ENCODE measurements around the gene CFD. TPM values are rescaled to one million over a fixed set of nuclear protein-coding genes. Genes with fewer than 3 reads are reported as not detected.

CFD gene
- total RNA-seq, 1 donor from 2014 or later = not detected

DNA sequence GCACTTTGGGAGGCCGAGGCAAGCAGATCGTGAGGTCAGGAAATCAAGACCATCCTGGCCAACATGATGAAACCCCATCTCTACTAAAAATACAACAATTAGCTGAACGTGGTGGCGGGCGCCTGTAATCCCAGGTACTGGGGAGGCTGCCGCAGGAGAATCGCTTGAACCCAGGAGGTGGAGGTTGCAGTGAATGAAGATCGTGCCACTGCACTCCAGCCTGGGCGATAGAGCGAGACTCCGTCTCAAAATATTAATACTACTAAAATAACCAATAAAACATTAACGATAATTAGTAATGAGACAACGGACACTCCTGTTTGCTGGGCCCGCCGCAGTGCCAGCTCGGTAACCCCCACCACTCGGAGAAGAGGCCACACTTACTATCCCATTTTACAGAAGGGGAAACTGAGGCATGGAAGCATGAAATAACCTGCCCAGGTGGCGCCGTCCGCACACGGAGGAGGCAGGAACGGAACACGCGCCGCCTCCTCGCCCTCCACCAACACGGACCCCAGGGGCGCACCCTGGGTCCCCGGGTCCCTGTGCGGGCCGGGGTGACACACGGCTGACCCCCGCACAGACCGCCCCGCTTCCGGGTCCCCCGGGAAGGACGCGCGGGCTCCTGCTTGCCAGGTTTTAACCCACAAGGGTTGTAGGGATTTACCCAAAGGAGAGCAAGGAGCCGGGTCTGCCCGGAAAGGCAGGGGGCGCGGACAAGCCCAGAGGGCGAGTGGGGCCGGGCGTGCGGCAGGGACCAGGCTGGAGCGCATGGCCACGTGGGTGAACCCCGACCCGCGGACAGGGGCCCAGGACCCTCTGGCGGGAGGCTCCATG is 52.0 kb downstream of the CFD start:
- Histone ChIP-seq H3K36me3 (no peaks in the 10 kb centered on the region), H3F3A (ENCODE audit: low read depth) (peaks cover 30% of the 10 kb centered on the region), H3K79me2 (ENCODE audit: low read depth) (peaks cover 58% of the 10 kb centered on the region), H2AFZ (replicated peaks) (no peak overlapping the region), H3K9ac (no peak overlapping the region), H3K9me3 (ENCODE audit: low read depth) (no peaks in the 10 kb centered on the region), H3K4me2 (peak overlapping the region; percentile 38), H3K4me1 (peaks cover 4% of the 10 kb centered on the region), H3K4me3 (no peak overlapping the region), H3K27me3 (peaks cover 29% of the 10 kb centered on the region), H3K27ac (no peak overlapping the region), H4K20me1 (ENCODE audit: low read depth) (peaks cover 49% of the 10 kb centered on the region)
- no peak for DNase-seq (ENCODE audit: low spot score)
- peak overlapping the region; percentile 88 for H3K4me3 Mint-ChIP-seq
- no peaks in the 10 kb centered on the region for H3K4me1 Mint-ChIP-seq
- H3K27me3 Mint-ChIP-seq (ENCODE audit: insufficient read depth, low read depth) = peaks cover 6% of the 10 kb centered on the region
- no peaks in the 10 kb centered on the region for H3K36me3 Mint-ChIP-seq
- H3K27ac Mint-ChIP-seq = no peak overlapping the region
- TF ChIP-seq EZH2 (IDR thresholded peaks at IDR 0.05) = no peak
- TF ChIP-seq EZH2phosphoT487 (IDR thresholded peaks at IDR 0.05) = no peak
- TF ChIP-seq, protein P1, sequence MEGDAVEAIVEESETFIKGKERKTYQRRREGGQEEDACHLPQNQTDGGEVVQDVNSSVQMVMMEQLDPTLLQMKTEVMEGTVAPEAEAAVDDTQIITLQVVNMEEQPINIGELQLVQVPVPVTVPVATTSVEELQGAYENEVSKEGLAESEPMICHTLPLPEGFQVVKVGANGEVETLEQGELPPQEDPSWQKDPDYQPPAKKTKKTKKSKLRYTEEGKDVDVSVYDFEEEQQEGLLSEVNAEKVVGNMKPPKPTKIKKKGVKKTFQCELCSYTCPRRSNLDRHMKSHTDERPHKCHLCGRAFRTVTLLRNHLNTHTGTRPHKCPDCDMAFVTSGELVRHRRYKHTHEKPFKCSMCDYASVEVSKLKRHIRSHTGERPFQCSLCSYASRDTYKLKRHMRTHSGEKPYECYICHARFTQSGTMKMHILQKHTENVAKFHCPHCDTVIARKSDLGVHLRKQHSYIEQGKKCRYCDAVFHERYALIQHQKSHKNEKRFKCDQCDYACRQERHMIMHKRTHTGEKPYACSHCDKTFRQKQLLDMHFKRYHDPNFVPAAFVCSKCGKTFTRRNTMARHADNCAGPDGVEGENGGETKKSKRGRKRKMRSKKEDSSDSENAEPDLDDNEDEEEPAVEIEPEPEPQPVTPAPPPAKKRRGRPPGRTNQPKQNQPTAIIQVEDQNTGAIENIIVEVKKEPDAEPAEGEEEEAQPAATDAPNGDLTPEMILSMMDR (IDR thresholded peaks at IDR 0.05) = no peak
- H3K9me3 Mint-ChIP-seq = no peaks in the 10 kb centered on the region

DNA sequence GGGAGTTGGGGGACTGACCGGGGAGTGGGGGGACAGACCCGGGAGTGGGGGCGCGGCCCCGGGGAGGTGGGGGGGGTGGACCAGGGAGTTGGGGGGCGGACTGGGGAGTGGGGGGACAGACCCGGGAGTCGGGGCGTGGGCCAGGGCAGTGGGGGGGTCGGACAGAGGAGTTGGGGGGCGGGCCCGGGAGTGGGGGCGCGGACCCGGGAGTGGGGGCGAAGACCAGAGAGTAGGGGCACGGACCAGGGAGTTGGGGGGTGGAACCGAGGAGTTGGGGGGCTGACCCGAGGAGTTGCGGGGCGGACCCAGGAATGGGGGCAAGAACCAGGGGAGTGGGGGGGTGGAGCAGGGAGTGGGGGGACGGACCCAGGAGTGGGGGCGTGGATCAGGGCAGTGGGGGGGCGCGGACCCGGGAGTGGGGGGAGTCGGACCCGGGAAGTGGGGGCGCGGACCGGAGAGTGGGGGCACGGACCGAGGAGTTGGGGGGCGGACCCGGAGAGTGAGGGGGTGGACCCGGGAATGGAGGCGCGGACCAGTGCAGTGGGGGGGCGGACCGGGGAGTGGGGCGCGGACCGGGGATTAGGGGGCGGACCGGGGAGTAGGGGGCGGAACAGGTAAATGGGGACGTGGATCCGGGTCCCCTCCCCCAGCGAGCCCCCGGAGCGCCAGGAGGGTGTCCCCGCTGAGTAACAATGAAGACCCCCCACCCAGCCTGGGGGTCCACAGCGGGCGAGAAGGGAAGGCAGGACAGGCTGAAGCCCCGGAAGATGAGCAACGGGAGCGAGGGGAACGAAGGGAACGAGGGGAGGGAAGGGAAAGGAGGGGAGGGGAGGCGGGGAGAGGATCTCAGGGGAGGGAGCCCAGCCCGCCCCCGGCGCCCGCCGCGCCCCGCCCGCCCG is 53.0 kb downstream of the CFD start:
- H3K27ac Mint-ChIP-seq = no peak overlapping the region
- H3K9me3 Mint-ChIP-seq = no peaks in the 10 kb centered on the region
- no peak overlapping the region for H3K27ac ChIP-seq
- peak overlapping the region; percentile 96 for H3K4me2 ChIP-seq
- H3K9ac ChIP-seq = peak overlapping the region; percentile 73
- H3K79me2 ChIP-seq (ENCODE audit: low read depth) = peaks cover 49% of the 10 kb centered on the region
- no peaks in the 10 kb centered on the region for H3K36me3 ChIP-seq
- H3K9me3 ChIP-seq (ENCODE audit: low read depth) = no peaks in the 10 kb centered on the region
- TF ChIP-seq EZH2 (IDR thresholded peaks at IDR 0.05) (no peak), EZH2phosphoT487 (IDR thresholded peaks at IDR 0.05) (no peak)
- TF ChIP-seq, protein P1 (IDR thresholded peaks at IDR 0.05) = no peak
- no peak overlapping the region for H2AFZ ChIP-seq (replicated peaks)
- H3K4me3 Mint-ChIP-seq = peak overlapping the region; percentile 84
- H3K4me1 ChIP-seq = peaks cover 4% of the 10 kb centered on the region
- no peak for DNase-seq (ENCODE audit: low spot score)
- peak overlapping the region; percentile 88 for H3K4me3 ChIP-seq
- peaks cover 39% of the 10 kb centered on the region for H3K27me3 ChIP-seq
- peaks cover 40% of the 10 kb centered on the region for H4K20me1 ChIP-seq (ENCODE audit: low read depth)
- peaks cover 9% of the 10 kb centered on the region for H3K27me3 Mint-ChIP-seq (ENCODE audit: insufficient read depth, low read depth)
- peaks cover 38% of the 10 kb centered on the region for H3F3A ChIP-seq (ENCODE audit: low read depth)
- H3K36me3 Mint-ChIP-seq = no peaks in the 10 kb centered on the region
- H3K4me1 Mint-ChIP-seq = no peaks in the 10 kb centered on the region

MicroRNAs within 50 kb of the gene (microRNA counts, 767-probe panel; counts per million panel counts)
- microRNA hsa-miR-3187-3p = 460 counts per million, percentile 90 among the panel's probes with 10 or more counts

Small RNAs within 50 kb of the gene (microRNA-seq; reads per million reads assigned to microRNA genes)
- gene MIR3187 = 13.1 reads per million, percentile 43 among the genes with 10 or more reads in this experiment

Small RNAs within 50 kb of the gene (small RNA-seq; reads per million reads assigned to genes)
- gene MIR3187 (not detected), gene RNU6-9 (0.39 reads per million, percentile 41 among the genes with 10 or more reads in this experiment)

Other genes with a start within 250 kb of the CFD start
- 14.1 and 68.6 TPM in 2 replicates for gene POLRMT, start 226.1 kb upstream of the CFD start, total RNA-seq (ENCODE audit: low replicate concordance)
- 0.37 TPM in 1 of 2 replicates, not detected in the other for gene FGF22, start 219.8 kb upstream of the CFD start, total RNA-seq (ENCODE audit: low replicate concordance)
- gene RNF126, start 196.4 kb upstream of the CFD start, total RNA-seq (ENCODE audit: low replicate concordance) = 9.7 and 50.9 TPM in 2 replicates
- gene FSTL3, start 183.3 kb upstream of the CFD start, total RNA-seq (ENCODE audit: low replicate concordance) = 2.4 and 21.9 TPM in 2 replicates
- not detected in 2 replicates for gene PRSS57, start 164.2 kb upstream of the CFD start, total RNA-seq (ENCODE audit: low replicate concordance)
- 13.9 and 40.7 TPM in 2 replicates for gene PALM, start 150.7 kb upstream of the CFD start, total RNA-seq (ENCODE audit: low replicate concordance)
- not detected in 2 replicates for gene MISP, start 108.6 kb upstream of the CFD start, total RNA-seq (ENCODE audit: low replicate concordance)
- gene PTBP1, start 62.2 kb upstream of the CFD start, total RNA-seq (ENCODE audit: low replicate concordance) = 237 and 543 TPM in 2 replicates
- gene PLPPR3, start 37.7 kb upstream of the CFD start, total RNA-seq (ENCODE audit: low replicate concordance) = 15.6 and 91.6 TPM in 2 replicates
- gene AZU1, start 31.8 kb upstream of the CFD start, total RNA-seq (ENCODE audit: low replicate concordance) = 1.0 and 2.0 TPM in 2 replicates
- 0.28 TPM in 1 of 2 replicates, not detected in the other for gene PRTN3, start 18.7 kb upstream of the CFD start, total RNA-seq (ENCODE audit: low replicate concordance)
- gene ELANE, start 7.4 kb upstream of the CFD start, total RNA-seq (ENCODE audit: low replicate concordance) = not detected in 2 replicates
- 14.4 and 46.9 TPM in 2 replicates for gene MED16, start 33.5 kb downstream of the CFD start, total RNA-seq (ENCODE audit: low replicate concordance)
- gene RNU6-9, start 33.8 kb downstream of the CFD start, total RNA-seq (ENCODE audit: low replicate concordance) = not detected in 2 replicates
- 22.7 and 58.2 TPM in 2 replicates for gene R3HDM4, start 53.6 kb downstream of the CFD start, total RNA-seq (ENCODE audit: low replicate concordance)
- gene KISS1R, start 57.7 kb downstream of the CFD start, total RNA-seq (ENCODE audit: low replicate concordance) = 0.77 TPM in 1 of 2 replicates, not detected in the other
- gene ARID3A, start 66.4 kb downstream of the CFD start, total RNA-seq (ENCODE audit: low replicate concordance) = 25.5 and 68.7 TPM in 2 replicates
- gene WDR18, start 124.7 kb downstream of the CFD start, total RNA-seq (ENCODE audit: low replicate concordance) = 38.6 and 156 TPM in 2 replicates
- 5.4 and 5.9 TPM in 2 replicates for gene GRIN3B, start 140.8 kb downstream of the CFD start, total RNA-seq (ENCODE audit: low replicate concordance)
- gene TMEM259, start 161.5 kb downstream of the CFD start, total RNA-seq (ENCODE audit: low replicate concordance) = 31.7 and 175 TPM in 2 replicates
- gene RNU6-2, start 161.9 kb downstream of the CFD start, total RNA-seq (ENCODE audit: low replicate concordance) = not detected in 2 replicates
- 131 and 196 TPM in 2 replicates for gene CNN2, start 166.9 kb downstream of the CFD start, total RNA-seq (ENCODE audit: low replicate concordance)
- 1.4 and 21.9 TPM in 2 replicates for gene ABCA7, start 180.4 kb downstream of the CFD start, total RNA-seq (ENCODE audit: low replicate concordance)
- 9.6 and 18.2 TPM in 2 replicates for gene ARHGAP45, start 207.5 kb downstream of the CFD start, total RNA-seq (ENCODE audit: low replicate concordance)
- gene POLR2E, start 235.7 kb downstream of the CFD start, total RNA-seq (ENCODE audit: low replicate concordance) = 98.8 and 197 TPM in 2 replicates
- 289 and 439 TPM in 2 replicates for gene GPX4, start 244.3 kb downstream of the CFD start, total RNA-seq (ENCODE audit: low replicate concordance)